ENCODE measurements around the gene CARS1.

Gene CARS1

GRCh38 chr11:3081386-3081751 is 24.1 kb upstream of the CARS1 start:
- no peak overlapping the region for H3K4me3 ChIP-seq (ENCODE audit: low read length)
- DNase-seq (ENCODE audit: low read depth) = no peak
- TF ChIP-seq CTCF (IDR thresholded peaks at IDR 0.05; ENCODE audit: insufficient read depth, low read depth, low read length, missing control alignments) = no peak

- TF ChIP-seq CTCF (IDR thresholded peaks at IDR 0.05; ENCODE audit: insufficient read depth, low read depth, low read length, missing control alignments) = no peak
- H3K4me3 ChIP-seq (ENCODE audit: low read length) = no peak overlapping the region
- no peak for DNase-seq (ENCODE audit: low read depth)
These were observed 23.6 kb upstream of the CARS1 start for GRCh38 chr11:3080733-3081385.

GRCh38 chr11:3080104-3080503 is 22.9 kb upstream of the CARS1 start:
- no peak overlapping the region for H3K4me3 ChIP-seq (ENCODE audit: low read length)
- no peak for TF ChIP-seq CTCF (IDR thresholded peaks at IDR 0.05; ENCODE audit: insufficient read depth, low read depth, low read length, missing control alignments)
- DNase-seq (ENCODE audit: low read depth) = no peak

GRCh38 chr11:3077846-3078440 is 20.7 kb upstream of the CARS1 start:
- DNase-seq (ENCODE audit: low read depth) = no peak
- no peak for TF ChIP-seq CTCF (IDR thresholded peaks at IDR 0.05; ENCODE audit: insufficient read depth, low read depth, low read length, missing control alignments)

GRCh38 chr11:3077189-3077836 is 20.1 kb upstream of the CARS1 start:
- no peak for TF ChIP-seq CTCF (IDR thresholded peaks at IDR 0.05; ENCODE audit: insufficient read depth, low read depth, low read length, missing control alignments)
- no peak overlapping the region for H3K4me3 ChIP-seq (ENCODE audit: low read length)
- no peak for DNase-seq (ENCODE audit: low read depth)

More at GRCh38 chr11:3077846-3078440, 20.7 kb upstream of the CARS1 start:
- H3K4me3 ChIP-seq (ENCODE audit: low read length) = no peak overlapping the region

- TF ChIP-seq CTCF (IDR thresholded peaks at IDR 0.05; ENCODE audit: insufficient read depth, low read depth, low read length, missing control alignments) = no peak
- no peak for DNase-seq (ENCODE audit: low read depth)
- H3K4me3 ChIP-seq (ENCODE audit: low read length) = no peak overlapping the region
These were observed 17.8 kb upstream of the CARS1 start for GRCh38 chr11:3074912-3075589.

All from epithelial cell of esophagus (primary cell).